GM12874 (cell line): ENCODE measurements around the gene STK25.

Source experiments
- CTCF ChIP-seq: IDR thresholded peaks from 2 replicates; pipeline ENCODE4 v1.5.1; 2011; ENCODE audit warnings: low read depth, mild to moderate bottlenecking, control low read depth, low read length, moderate library complexity; ENCODE audit not compliant: insufficient read depth

The STK25 gene

GRCh38 chr2:241483305-241483704, 25.1 kb downstream of the STK25 start:
- no peak for TF ChIP-seq CTCF

GRCh38 chr2:241482126-241482955, 26.0 kb downstream of the STK25 start:
- no peak for TF ChIP-seq CTCF

GRCh38 chr2:241481687-241482086, 26.7 kb downstream of the STK25 start:
- no peak for TF ChIP-seq CTCF

GRCh38 chr2:241479026-241479898, 29.1 kb downstream of the STK25 start:
- no peak for TF ChIP-seq CTCF

- TF ChIP-seq CTCF: no peak
Observed at GRCh38 chr2:241478166-241478565, 30.2 kb downstream of the STK25 start.

- no peak for TF ChIP-seq CTCF
Observed at GRCh38 chr2:241475267-241475666, 33.1 kb downstream of the STK25 start.

GRCh38 chr2:241473399-241473798, 35.0 kb downstream of the STK25 start:
- TF ChIP-seq CTCF: no peak
